OCI-LY3 (cell line): Measurements from ENCODE around the gene AKAP6.

Source experiments
- H2AFZ ChIP-seq: fragments of 200-600, 300-600 bp; shearing (Covaris generic); 2 replicates; pipeline ENCODE4 v1.6.0; 2014; ENCODE audit warnings: antibody characterized with exemption, low read depth, low read length
- H3K27ac ChIP-seq: fragments of 200-600, 300-600 bp; sonication (generic); 2 replicates; pipeline ENCODE4 v1.5.1; 2014; ENCODE audit warnings: mild to moderate bottlenecking, low read length, moderate library complexity, mixed read lengths
- H3K27me3 ChIP-seq: fragments of 200-600, 300-600 bp; sonication (generic); 2 replicates; pipeline ENCODE4 v1.6.1; 2014; ENCODE audit warnings: low read depth, low read length, mixed read lengths
- H3K36me3 ChIP-seq: fragments of 200-600, 300-600 bp; sonication (generic); replicated peaks from 2 replicates; pipeline ENCODE3; 2014; ENCODE audit warnings: low read depth, low read length, mixed read lengths
- H3K4me1 ChIP-seq: fragments of 300-600, 200-600 bp; sonication (generic); 2 replicates; pipeline ENCODE4 v1.6.1; 2014; ENCODE audit warnings: low read length, mixed read lengths
- H3K4me2 ChIP-seq: fragments of 200-600, 300-600 bp; sonication (generic); 2 replicates; pipeline ENCODE4 v1.6.1; 2014; ENCODE audit warnings: low read length, mixed read lengths
- H3K4me3 ChIP-seq: fragments of 300-600, 200-600 bp; sonication (generic); 2 replicates; pipeline ENCODE4 v1.5.1; 2014; ENCODE audit warnings: antibody characterized with exemption, mild to moderate bottlenecking, low read length, moderate library complexity
- H3K79me2 ChIP-seq: fragments of 300-600, 200-600 bp; shearing (Covaris generic); 2 replicates; pipeline ENCODE4 v1.6.1; 2014; ENCODE audit warnings: mild to moderate bottlenecking, low read length, mixed read lengths
- H3K9ac ChIP-seq: fragments of 300-600, 200-600 bp; shearing (Covaris generic); 2 replicates; pipeline ENCODE4 v1.6.0; 2014; ENCODE audit warnings: mild to moderate bottlenecking, low read length, moderate library complexity
- H3K9me3 ChIP-seq: fragments of 200-600, 300-600 bp; shearing (Covaris generic); 2 replicates; pipeline ENCODE4 v1.6.1; 2014; ENCODE audit warnings: low read length, mixed read lengths; ENCODE audit not compliant: insufficient read depth
- H4K20me1 ChIP-seq: fragments of 200-600, 300-600 bp; sonication (generic); 2 replicates; pipeline ENCODE4 v1.6.1; 2016; ENCODE audit warnings: low read length, mixed read lengths; ENCODE audit not compliant: insufficient read depth
- CTCF ChIP-seq: fragments of 200-600, 300-600 bp; sonication (generic); IDR thresholded peaks from 2 replicates; pipeline ENCODE4 v1.5.1; 2014; ENCODE audit warnings: antibody characterized with exemption, low read length, low read depth
- EZH2phosphoT487 ChIP-seq: fragments of 200-600 bp; shearing (Covaris generic); IDR thresholded peaks from 2 replicates; pipeline ENCODE4 v1.6.1; 2018; ENCODE audit warnings: antibody characterized with exemption, mixed run types, low read depth

Gene AKAP6

DNA sequence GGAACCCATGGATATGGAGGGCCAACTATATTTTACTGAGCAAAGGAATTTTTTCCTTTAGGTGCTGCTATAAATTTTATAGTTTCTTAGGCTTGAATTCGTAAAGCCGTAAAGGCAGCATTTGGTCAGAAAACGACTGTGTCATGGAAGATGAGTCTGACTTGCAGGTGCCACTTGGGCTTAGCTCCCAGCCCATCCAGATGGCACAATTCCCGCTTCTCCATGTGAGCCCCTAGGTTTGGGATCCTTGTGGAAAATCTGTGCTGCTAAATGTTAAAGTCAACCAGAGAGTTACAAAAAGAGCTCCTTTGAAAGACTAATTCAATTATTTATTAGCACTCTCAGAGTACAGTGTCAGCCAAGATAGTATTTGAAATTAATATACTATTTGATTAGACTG is 489.5 kb downstream of the AKAP6 start:
- no peaks in the 10 kb centered on the region for H3K9me3 ChIP-seq
- no peak overlapping the region for H2AFZ ChIP-seq
- TF ChIP-seq EZH2phosphoT487 (no peak), CTCF (no peak)
- no peak overlapping the region for H3K9ac ChIP-seq
- H4K20me1 ChIP-seq, result no peaks in the 10 kb centered on the region
- no peak overlapping the region for H3K27ac ChIP-seq
- H3K36me3 ChIP-seq, result no peaks in the 10 kb centered on the region
- H3K79me2 ChIP-seq, result no peaks in the 10 kb centered on the region
- H3K27me3 ChIP-seq, result no peaks in the 10 kb centered on the region
- no peaks in the 10 kb centered on the region for H3K4me1 ChIP-seq
- no peak overlapping the region for H3K4me2 ChIP-seq
- no peak overlapping the region for H3K4me3 ChIP-seq

DNA sequence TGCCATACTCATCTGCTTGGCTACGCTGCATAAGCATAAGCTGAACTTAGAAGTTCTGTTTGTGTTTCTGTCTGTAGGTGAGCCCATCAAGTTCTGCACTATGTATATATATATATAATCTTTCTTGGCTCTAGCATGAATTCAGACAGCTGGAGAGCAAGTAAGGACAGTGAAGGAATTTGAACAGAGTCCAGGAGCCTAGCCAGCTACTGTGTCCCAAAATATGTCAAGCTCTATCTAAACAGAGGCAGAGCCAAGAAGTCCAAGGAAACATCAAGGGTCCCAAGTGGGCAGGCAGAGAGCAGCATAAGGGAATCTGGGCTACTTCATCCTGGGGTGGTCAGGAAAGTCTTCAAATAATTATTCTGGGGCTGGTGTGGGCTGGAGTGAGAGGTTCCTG is 491.1 kb downstream of the AKAP6 start:
- no peak for TF ChIP-seq CTCF
- TF ChIP-seq EZH2phosphoT487, result no peak
- Histone ChIP-seq H3K4me1 (no peaks in the 10 kb centered on the region), H2AFZ (no peak overlapping the region), H3K4me2 (no peak overlapping the region), H3K9ac (no peak overlapping the region), H3K79me2 (no peaks in the 10 kb centered on the region), H3K27me3 (no peaks in the 10 kb centered on the region), H3K4me3 (no peak overlapping the region), H3K36me3 (no peaks in the 10 kb centered on the region), H3K27ac (no peak overlapping the region), H4K20me1 (no peaks in the 10 kb centered on the region), H3K9me3 (no peaks in the 10 kb centered on the region)

GRCh38 chr14:32820682-32821081 is 491.6 kb downstream of the AKAP6 start:
- H3K79me2 ChIP-seq, result no peaks in the 10 kb centered on the region
- no peaks in the 10 kb centered on the region for H3K36me3 ChIP-seq
- no peak overlapping the region for H3K4me3 ChIP-seq

DNA sequence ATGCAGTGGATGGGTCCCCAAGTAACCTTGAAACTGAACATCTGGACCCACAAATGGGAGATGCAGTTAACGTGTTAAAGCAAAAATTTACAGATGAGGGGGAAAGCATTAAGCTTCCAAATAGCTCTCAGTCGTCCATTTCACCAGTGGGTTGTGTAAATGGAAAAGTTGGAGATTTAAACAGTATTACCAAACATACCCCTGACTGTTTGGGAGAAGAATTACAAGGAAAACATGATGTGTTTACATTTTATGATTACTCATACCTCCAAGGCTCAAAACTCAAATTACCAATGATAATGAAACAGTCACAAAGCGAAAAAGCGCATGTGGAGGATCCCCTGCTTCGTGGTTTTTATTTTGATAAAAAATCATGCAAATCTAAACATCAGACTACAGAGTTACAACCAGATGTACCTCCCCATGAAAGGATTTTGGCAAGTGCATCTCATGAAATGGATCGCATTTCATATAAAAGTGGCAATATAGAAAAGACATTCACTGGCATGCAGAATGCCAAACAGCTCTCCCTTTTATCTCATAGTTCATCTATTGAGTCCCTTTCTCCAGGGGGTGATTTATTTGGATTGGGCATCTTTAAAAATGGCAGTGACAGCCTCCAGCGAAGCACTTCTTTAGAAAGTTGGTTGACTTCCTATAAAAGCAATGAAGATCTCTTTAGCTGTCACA is 493.0 kb downstream of the AKAP6 start:
- Histone ChIP-seq H3K36me3 (no peaks in the 10 kb centered on the region), H3K9me3 (no peaks in the 10 kb centered on the region), H3K79me2 (no peaks in the 10 kb centered on the region), H3K27me3 (no peaks in the 10 kb centered on the region), H3K4me1 (no peaks in the 10 kb centered on the region), H3K4me3 (no peak overlapping the region), H3K27ac (no peak overlapping the region), H4K20me1 (no peaks in the 10 kb centered on the region), H3K9ac (no peak overlapping the region), H2AFZ (no peak overlapping the region), H3K4me2 (no peak overlapping the region)
- TF ChIP-seq EZH2phosphoT487 (no peak), CTCF (no peak)

More at GRCh38 chr14:32820682-32821081, 491.6 kb downstream of the AKAP6 start:
- no peak overlapping the region for H3K27ac ChIP-seq
- no peak overlapping the region for H3K9ac ChIP-seq
- no peak overlapping the region for H3K4me2 ChIP-seq
- no peak for TF ChIP-seq EZH2phosphoT487
- TF ChIP-seq CTCF, result no peak
- H3K27me3 ChIP-seq, result no peaks in the 10 kb centered on the region
- no peaks in the 10 kb centered on the region for H3K9me3 ChIP-seq
- no peaks in the 10 kb centered on the region for H4K20me1 ChIP-seq
- H2AFZ ChIP-seq, result no peak overlapping the region
- H3K4me1 ChIP-seq, result no peaks in the 10 kb centered on the region
